M059J (cell line): ENCODE measurements around the gene SRP68. TPM values are rescaled to one million over a fixed set of nuclear protein-coding genes. Genes with fewer than 3 reads are reported as not detected.

Source experiments
- DNase-seq: peaks from one replicate; pipeline ENCODE4 v3.0.0-alpha.2; 2012; ENCODE audit warnings: low read depth
- total RNA-seq: library from RNA; depleted of rRNA; stranded (reverse); fragments of >200 nt; shearing (Covaris generic); gene quantifications from 2 replicates; pipeline ENCODE4 v1.2.3, GENCODE V29; 2014; rRNA removed

Gene SRP68
- total RNA-seq = 19.0 and 28.5 TPM in 2 replicates

DNA sequence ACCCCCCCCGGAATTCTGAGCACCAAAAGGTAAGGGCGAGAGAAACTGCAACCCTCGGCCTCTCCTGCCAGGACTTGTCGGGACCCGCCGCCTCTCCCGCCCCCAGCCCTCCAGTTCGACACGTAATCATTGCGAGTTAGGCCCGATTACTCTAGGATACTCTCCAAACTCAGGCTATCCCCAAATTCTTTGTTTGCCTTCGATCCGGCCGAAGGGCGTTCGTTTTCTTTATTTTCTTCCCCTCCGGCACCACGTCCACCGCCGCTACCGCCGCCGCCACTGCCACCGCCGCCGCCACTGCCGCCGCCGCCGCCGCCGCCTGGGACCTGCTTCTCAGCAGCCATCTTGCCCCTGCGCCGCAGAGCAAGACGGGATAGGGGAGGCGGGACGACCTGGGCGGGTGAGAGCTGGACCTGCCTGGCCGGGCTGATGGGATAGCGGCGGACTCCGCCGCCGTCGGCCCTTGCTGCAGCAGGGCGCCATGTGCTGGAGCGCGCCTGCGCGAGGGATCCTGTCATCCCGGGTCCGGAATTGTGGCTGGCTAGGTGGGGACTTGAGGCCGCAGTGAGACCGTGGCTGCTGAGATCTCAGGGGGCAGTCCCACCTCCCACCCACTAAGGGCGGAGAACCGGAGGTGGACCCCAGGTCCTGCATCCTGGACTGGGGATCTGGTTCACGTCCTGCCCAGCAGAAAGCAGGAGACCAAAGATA is at the start of gene SRP68:
SRP68 (minus strand) TSS at position 370 of the 711 bp plus-strand sequence; CDS start at position 344, 26 bp downstream.
- DNase-seq = peak; percentile 89

DNA sequence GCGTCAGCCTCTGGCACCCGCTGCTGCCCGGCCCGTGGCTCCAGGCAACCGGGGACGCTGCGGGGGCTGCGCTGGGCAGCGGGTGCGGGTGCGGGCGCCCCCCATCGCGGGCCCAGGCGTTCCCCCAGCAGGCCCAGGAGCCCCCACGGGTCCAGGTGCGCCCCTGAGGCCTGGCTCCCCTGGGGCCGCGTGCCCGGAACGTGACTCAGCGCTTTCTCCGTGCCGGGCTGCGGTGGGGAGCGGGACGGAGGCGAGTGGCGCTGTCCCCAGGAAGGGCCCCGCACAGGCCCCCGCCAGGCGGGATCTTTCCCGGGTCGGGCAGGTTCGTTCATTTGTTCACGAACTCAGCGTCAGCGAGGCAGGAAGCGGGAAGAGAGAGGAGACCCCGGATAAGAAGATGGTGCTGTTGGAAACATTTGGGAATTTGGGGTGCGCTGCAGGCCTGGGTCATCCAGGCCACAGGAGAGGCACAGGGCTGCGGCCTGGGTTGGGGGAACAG is 49.7 kb upstream of the SRP68 start:
- no peak for DNase-seq

DNA sequence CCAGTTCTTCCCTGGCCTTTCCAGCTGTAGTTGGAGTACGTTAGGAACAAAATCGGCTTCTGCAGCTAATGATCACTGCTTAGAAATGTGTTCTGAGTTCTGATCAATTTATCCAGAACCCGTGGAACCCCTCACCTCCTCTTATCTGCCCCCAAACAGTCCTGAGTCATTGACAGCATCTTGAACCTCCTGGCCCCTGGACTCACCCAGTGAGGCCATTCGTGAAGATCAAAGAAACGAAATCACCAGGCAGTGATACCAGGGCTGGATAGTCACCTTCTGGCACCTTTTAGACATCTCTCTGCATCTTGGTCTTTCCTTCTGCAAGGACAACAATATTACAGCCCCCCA is 48.3 kb upstream of the SRP68 start:
- no peak for DNase-seq

DNA sequence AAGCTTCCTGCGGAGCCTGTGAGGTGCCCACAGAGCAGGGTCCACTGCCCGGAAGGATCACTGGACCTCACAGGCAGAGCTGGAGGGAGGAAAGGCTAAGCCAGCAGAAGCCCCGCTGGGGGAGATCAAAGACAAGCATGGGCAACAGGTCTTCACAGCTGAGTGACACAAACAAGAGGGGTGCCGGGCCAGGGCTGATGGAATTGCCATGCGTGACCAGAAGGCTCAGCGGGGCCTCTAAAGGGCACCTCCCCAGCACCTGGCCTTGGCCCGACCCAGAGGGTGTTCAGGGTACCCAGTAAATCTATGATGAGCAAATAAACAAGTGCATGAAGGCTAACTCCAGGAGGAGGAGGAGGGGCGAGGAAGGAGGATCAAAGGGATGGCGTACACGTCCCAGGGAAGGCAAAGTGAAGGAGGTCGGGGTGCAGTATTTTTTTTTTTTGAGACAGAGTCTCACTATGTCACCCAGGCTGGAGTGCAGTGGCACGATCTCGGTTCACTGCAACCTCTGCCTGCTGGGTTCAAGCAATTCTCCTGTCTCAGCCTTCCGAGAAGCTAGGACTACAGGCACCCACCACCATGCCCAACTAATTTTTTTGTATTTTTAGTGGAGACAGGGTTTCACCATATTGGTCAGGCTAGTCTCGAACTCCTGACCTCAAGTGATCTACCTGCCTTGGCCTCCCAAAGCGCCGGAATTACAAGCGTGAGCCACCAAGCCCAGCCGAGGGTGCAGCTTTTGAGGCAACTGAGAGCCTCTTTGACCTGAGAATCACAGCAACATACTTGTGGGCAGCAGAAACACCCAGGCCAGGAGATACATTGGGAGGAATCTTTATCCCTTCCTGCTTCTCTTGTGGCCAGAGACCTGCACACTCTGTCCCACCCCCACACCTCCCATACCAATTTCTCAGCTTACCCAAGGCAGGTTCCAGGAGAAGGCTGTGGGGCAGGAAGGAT is 47.4 kb upstream of the SRP68 start:
- no peak for DNase-seq

GRCh38 chr17:76115138-76115754 is 42.9 kb upstream of the SRP68 start:
- DNase-seq = no peak

DNA sequence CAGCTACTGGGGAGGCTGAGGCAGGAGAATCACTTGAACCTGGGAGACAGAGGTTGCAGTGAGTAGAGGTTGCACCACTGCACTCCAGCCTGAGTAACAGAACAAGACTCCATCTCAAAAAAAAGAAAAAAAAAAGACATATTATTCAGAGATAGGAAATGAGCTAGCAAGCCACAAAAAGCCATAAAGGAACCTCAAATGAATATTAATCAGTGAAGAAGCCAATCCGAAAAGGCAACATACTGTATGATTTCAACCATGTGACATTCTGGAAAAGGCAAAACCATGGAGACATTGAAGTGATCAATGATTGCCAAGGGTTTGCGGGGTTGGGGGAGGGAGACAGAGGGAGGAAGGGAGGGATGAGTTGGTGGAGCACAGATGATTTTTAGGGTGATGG is 39.6 kb upstream of the SRP68 start:
- no peak for DNase-seq

DNA sequence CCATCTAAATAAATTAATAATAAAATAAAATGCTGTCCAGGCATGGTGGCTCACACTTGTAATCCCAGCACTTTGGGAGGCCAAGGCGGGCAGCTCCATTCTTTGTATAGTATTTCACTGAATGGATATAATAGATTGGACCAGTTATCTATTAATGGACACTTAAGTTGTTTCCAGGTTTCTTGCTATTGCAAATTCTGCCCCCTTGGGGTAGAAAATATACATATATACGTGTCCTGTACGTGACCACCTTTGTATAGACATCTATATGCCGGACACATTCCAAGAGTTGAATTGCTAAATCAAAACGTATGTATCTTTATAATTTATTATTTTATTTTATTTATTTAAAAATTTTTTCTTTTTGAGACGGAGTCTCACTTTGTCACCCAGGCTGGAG is 35.2 kb upstream of the SRP68 start:
- DNase-seq = no peak

DNA sequence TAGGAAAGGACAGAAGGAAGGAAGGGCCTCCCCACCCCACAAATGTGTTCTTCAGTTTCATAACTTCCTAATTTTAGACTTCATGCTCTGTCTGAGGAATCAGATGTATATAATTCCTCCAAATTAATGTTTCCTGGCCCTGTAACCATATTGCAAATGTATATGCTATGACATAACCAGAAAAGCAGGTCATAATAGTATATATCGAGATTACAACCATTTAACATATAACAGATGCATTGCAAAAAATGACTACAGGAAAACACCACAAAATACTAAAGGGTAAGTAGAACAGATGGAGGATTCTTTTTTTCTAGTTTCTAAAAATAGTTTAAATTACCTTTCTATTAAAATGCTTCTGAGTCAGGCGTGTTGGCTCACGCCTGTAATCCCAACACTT is 34.4 kb upstream of the SRP68 start:
- DNase-seq = no peak

DNA sequence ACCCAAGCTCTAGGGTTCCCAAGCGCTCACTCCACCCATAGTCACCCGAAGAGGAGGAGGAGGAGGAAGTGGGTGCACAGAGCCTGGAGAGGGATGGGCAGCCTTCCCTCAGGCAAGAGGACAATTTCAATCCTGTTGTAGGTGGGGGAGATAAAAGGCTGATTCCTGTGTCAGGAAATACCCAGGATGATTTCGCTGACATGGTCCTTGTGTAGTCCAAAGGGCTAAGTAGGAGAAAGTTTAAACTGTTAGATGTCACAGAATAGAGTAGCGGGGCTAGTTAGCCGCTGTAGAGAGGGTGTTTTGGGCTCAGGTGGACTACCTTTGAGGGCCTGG is 32.5 kb upstream of the SRP68 start:
- DNase-seq = no peak

DNA sequence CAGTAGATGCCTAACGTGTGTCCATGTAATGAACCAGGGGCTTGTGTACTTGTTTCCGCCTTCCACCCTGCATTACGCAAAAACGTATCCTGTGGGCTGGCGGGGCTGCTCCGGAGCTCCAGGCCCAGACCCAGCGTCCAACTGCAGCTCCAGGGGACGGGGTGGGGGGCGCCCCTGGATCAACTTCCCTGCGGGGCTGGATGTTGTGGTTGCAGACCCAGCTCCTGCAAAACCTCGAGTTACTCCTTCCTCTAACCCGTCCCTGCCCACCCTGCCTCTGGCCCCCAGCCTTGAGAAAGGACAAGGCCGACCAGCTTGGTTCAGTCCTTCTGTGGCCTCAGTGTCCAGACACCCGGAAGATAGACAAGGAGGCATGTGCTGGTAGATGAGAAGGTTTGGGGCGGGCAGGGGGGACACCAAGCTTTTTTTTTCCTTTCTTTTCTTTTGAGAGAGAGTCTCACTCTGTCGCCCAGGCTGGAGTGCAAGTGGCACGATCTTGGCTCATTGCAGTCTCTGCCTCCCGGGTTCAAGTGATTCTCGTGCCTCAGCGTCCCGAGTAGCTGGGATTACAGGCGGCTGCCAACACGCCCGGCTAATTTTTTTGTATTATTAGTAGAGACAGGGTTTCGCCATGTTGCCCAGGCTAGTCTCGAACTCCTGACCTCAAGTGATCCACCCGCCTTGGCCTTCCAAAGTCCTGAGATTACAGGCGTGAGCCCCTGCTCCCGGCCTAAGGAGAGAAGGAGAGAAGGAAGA is 32.0 kb upstream of the SRP68 start:
- no peak for DNase-seq

GRCh38 chr17:76103274-76104139 is 31.2 kb upstream of the SRP68 start, which contains the start of gene EXOC7:
Gene EXOC7, minus strand, starts transcription at chr17:76103787. Its CDS starts 95 bp downstream, at chr17:76103692.
- DNase-seq = peak; percentile 88

GRCh38 chr17:76102944-76103273 is 30.6 kb upstream of the SRP68 start:
- peak; percentile 25 for DNase-seq

GRCh38 chr17:76097716-76098295 is 25.5 kb upstream of the SRP68 start:
- no peak for DNase-seq

DNA sequence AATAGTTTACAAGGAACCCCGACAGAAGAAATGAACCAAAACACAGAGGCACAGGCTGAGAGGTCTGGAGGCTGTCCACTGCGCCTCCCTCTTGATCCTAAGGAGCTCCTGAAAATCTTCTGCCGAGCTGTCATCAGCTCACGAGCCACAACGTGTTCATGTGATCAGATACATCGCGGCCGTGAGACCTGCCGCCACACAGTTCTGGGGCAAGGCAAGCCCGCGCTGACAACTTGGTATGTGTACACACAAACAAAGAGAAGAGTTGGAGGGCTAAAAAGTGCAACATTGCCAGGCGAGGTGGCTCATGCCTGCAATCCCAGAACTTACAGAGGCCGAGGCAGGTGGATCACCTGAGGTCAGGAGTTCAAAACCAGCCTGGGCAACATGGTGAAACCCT is 23.6 kb upstream of the SRP68 start:
- DNase-seq = no peak

GRCh38 chr17:76094046-76094445 is 21.7 kb upstream of the SRP68 start:
- no peak for DNase-seq

DNA sequence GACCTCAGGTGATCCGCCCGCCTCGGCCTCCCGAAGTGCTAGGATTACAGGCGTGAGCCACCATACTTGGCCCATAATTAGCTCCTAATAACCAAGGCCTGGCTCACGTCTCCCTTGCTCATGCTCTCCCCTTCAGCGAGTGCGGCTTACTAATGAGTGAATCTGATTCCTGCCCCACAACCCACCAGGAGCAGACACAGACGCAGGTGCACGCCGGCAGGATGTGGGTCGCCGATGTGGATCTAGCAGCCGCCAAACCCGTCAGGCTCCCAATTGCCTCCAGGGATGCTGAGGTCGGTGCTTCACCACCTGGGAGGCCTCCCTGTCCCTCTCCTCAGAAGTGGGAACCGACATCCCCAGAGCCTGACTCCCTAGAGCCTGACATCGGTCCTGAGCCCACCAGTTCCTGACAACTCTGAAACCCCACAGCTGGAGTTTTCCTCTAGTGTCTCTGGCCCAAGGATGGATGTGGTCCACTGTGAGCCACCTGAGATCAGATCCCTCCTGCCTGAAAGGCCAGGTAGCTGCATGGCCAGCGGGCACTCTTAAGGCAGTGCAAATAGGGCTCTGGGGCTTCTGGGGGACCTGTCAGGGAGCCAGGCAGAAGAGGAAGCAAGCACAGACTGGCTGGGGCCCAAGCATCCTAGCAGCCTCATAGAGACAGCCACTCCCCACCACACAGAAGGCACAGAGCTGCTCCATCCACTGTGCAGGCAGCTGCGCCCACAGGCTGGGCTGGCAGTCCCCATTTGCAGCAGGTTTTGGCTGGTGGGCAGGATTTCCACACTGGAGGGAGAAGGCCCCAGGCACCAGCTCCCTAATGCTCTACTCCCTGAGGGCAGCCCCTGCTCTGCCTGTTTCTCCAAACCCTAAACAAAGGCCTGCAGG is 20.5 kb upstream of the SRP68 start:
- no peak for DNase-seq

GRCh38 chr17:76091526-76092286 is 19.4 kb upstream of the SRP68 start:
- no peak for DNase-seq

DNA sequence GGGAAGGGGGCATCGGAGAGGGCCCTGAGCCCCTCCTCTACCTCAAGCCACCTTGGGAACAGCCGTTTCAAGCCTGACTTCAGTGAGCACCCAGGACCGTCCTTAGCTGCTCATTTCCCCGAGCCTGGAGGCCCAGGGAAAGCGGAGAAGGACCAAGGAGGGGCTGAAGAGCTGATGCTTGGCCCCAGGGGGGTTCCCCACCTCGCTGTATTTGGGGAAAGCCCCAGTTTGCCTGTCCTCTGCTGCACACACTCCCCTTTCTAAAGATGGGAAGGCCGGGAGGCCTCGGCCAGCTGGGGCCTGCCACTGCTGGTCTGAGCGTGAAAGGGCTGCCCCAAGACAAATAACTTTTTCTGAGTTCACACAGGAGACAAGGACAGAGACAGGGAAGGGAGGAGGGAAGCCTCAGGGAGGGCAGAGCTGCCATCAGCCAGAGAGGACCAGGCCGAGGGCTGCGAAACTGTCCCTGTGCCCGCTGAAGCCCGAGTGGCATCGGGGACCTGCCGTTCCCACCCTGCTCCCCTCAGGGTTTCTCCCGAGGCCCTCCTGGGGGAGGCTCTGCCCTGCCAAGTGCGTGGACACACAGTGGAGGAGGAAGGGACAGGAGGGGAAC is 18.3 kb upstream of the SRP68 start:
- no peak for DNase-seq
